H9 (cell line): ENCODE data around the gene METRN. TPM values are rescaled to one million over a fixed set of nuclear protein-coding genes. Genes with fewer than 3 reads are reported as not detected.
A peak's percentile ranks its signal among the peaks of the same experiment; 100 is the strongest.

Source experiments
- DNase-seq: peaks from one replicate; pipeline ENCODE4 v3.0.0-alpha.2; 2017
- H2AFZ ChIP-seq: one replicate; pipeline ENCODE4 v1.6.1; 2013; ENCODE audit warnings: mild to moderate bottlenecking, low read length, control low read depth, moderate library complexity
- H2AK5ac ChIP-seq: 2 replicates; pipeline ENCODE4 v1.6.1; 2013; ENCODE audit warnings: low read length, control low read depth, mixed read lengths; ENCODE audit not compliant: insufficient read length
- H2BK120ac ChIP-seq: one replicate; pipeline ENCODE4 v1.6.1; 2013; ENCODE audit warnings: low read depth, mild to moderate bottlenecking, low read length, control low read depth, inconsistent platforms; ENCODE audit not compliant: poor library complexity, severe bottlenecking
- H2BK12ac ChIP-seq: 2 replicates; pipeline ENCODE4 v1.6.1; 2013; ENCODE audit warnings: low read length, control low read depth, mixed read lengths, low read depth; ENCODE audit not compliant: insufficient read length
- H2BK15ac ChIP-seq: 2 replicates; pipeline ENCODE4 v1.6.1; 2013; ENCODE audit warnings: low read depth, low read length, control low read depth
- H2BK20ac ChIP-seq: one replicate; pipeline ENCODE4 v1.6.1; 2013; ENCODE audit warnings: low read depth, mild to moderate bottlenecking, low read length, control low read depth, inconsistent platforms; ENCODE audit not compliant: poor library complexity, severe bottlenecking
- H2BK5ac ChIP-seq: 2 replicates; pipeline ENCODE4 v1.6.1; 2013; ENCODE audit warnings: low read length, control low read depth, mixed read lengths; ENCODE audit not compliant: insufficient read length
- H3K14ac ChIP-seq: 2 replicates; pipeline ENCODE4 v1.6.1; 2013; ENCODE audit warnings: low read length, control low read depth; ENCODE audit not compliant: insufficient read depth
- H3K18ac ChIP-seq: 2 replicates; pipeline ENCODE4 v1.6.1; 2013; ENCODE audit warnings: low read depth, mild to moderate bottlenecking, mixed read lengths, low read length, control low read depth; ENCODE audit not compliant: insufficient read length
- H3K23ac ChIP-seq: 2 replicates; pipeline ENCODE4 v1.6.1; 2013; ENCODE audit warnings: low read length, control low read depth, mixed read lengths, low read depth; ENCODE audit not compliant: insufficient read length
- H3K23me2 ChIP-seq: 2 replicates; pipeline ENCODE4 v1.6.1; 2013; ENCODE audit warnings: low read depth, mild to moderate bottlenecking, mixed read lengths, low read length, control low read depth; ENCODE audit not compliant: insufficient read length, poor library complexity, severe bottlenecking
- H3K27ac ChIP-seq: 2 replicates; pipeline ENCODE4 v1.5.1; 2013; ENCODE audit warnings: low read length, control low read depth, mixed read lengths, low read depth; ENCODE audit not compliant: insufficient read length
- H3K27me3 ChIP-seq: 2 replicates; pipeline ENCODE4 v1.6.1; 2013; ENCODE audit warnings: low read length, control low read depth, inconsistent platforms; ENCODE audit not compliant: insufficient read depth
- H3K4ac ChIP-seq: 2 replicates; pipeline ENCODE4 v1.6.1; 2013; ENCODE audit warnings: low read depth, mild to moderate bottlenecking, control low read depth, inconsistent platforms, low read length, moderate library complexity
- H3K4me1 ChIP-seq: 2 replicates; pipeline ENCODE4 v1.6.1; 2013; ENCODE audit warnings: low read length, control low read depth, inconsistent platforms; ENCODE audit not compliant: insufficient read depth
- H3K4me2 ChIP-seq: 2 replicates; pipeline ENCODE4 v1.6.1; 2013; ENCODE audit warnings: low read length, control low read depth, mixed read lengths; ENCODE audit not compliant: insufficient read length, insufficient read depth
- H3K56ac ChIP-seq: 2 replicates; pipeline ENCODE4 v1.6.1; 2013; ENCODE audit warnings: low read depth, mild to moderate bottlenecking, mixed read lengths, low read length, control low read depth; ENCODE audit not compliant: insufficient read length
- H3K79me1 ChIP-seq: 2 replicates; pipeline ENCODE4 v1.6.1; 2013; ENCODE audit warnings: low read depth, mild to moderate bottlenecking, moderate library complexity, low read length, control low read depth, inconsistent platforms; ENCODE audit not compliant: insufficient read depth, poor library complexity, severe bottlenecking
- H3K79me2 ChIP-seq: 2 replicates; pipeline ENCODE4 v1.6.1; 2013; ENCODE audit warnings: low read length, control low read depth, inconsistent platforms; ENCODE audit not compliant: insufficient read depth
- H3K9ac ChIP-seq: 2 replicates; pipeline ENCODE4 v1.6.1; 2013; ENCODE audit warnings: low read length, control low read depth, mixed read lengths; ENCODE audit not compliant: insufficient read length; ENCODE audit errors: extremely low read depth
- H3K9me3 ChIP-seq: one replicate; pipeline ENCODE4 v1.6.1; 2013; ENCODE audit warnings: low read depth, low read length, inconsistent platforms; ENCODE audit not compliant: control insufficient read depth
- H3T11ph ChIP-seq: one replicate; pipeline ENCODE4 v1.6.1; 2013; ENCODE audit warnings: mild to moderate bottlenecking, low read length, control low read depth, inconsistent platforms
- H4K20me1 ChIP-seq: one replicate; pipeline ENCODE4 v1.6.1; 2013; ENCODE audit not compliant: control insufficient read depth, insufficient read length, insufficient read depth
- H4K5ac ChIP-seq: 2 replicates; pipeline ENCODE4 v1.6.1; 2013; ENCODE audit warnings: low read depth, mild to moderate bottlenecking, mixed read lengths, low read length, control low read depth; ENCODE audit not compliant: insufficient read length
- H4K8ac ChIP-seq: replicated peaks from 2 replicates; pipeline ENCODE4 v1.6.1; 2013; ENCODE audit warnings: low read length, control low read depth, mixed read lengths, low read depth; ENCODE audit not compliant: insufficient read length
- H4K91ac ChIP-seq: 2 replicates; pipeline ENCODE4 v1.6.1; 2013; ENCODE audit warnings: low read depth, mild to moderate bottlenecking, moderate library complexity, mixed read lengths, low read length, control low read depth; ENCODE audit not compliant: insufficient read length
- H3K27ac Mint-ChIP-seq, 3 experiments: 2 replicates in 2 of 3; 3 replicates in 1 of 3; pipeline ENCODE4 v1.8.0; 2020 to 2021; ENCODE audit warnings: mixed read lengths in 3 of 3, mild to moderate bottlenecking in 1 of 3, moderate library complexity in 1 of 3
- H3K27me3 Mint-ChIP-seq: 2 replicates; pipeline ENCODE4 v1.8.0; 2021; ENCODE audit warnings: low read depth, mild to moderate bottlenecking, moderate library complexity, mixed read lengths
- H3K36me3 Mint-ChIP-seq, 3 experiments: 2 replicates in 2 of 3; 3 replicates in 1 of 3; pipeline ENCODE4 v1.8.0; 2020 to 2021; ENCODE audit warnings: low read depth in 3 of 3, mixed read lengths in 3 of 3; ENCODE audit not compliant: insufficient read depth in 1 of 3
- H3K4me1 Mint-ChIP-seq, 2 experiments: 2 replicates each; pipeline ENCODE4 v1.8.0; 2020; ENCODE audit warnings: mixed read lengths in 2 of 2
- H3K4me3 Mint-ChIP-seq, 2 experiments: 2 replicates in 1 of 2; 3 replicates in 1 of 2; pipeline ENCODE4 v1.8.0; 2020 to 2021; ENCODE audit warnings: mild to moderate bottlenecking in 2 of 2, mixed read lengths in 2 of 2, moderate library complexity in 1 of 2
- H3K9me3 Mint-ChIP-seq, 2 experiments: 2 replicates in 1 of 2; 3 replicates in 1 of 2; pipeline ENCODE4 v1.8.0; 2020; ENCODE audit warnings: mild to moderate bottlenecking in 2 of 2, mixed read lengths in 2 of 2, moderate library complexity in 1 of 2
- WGBS: extraction: QIAGEN DNeasy Blood & Tissue Kit; methylation state at CpG from one replicate; pipeline ENCODE4 v1.1.7; 2013; ENCODE audit warnings: missing lambda C conversion rate, low lambda C conversion rate, mixed read lengths; ENCODE audit not compliant: insufficient read length; ENCODE audit errors: extremely low coverage; 5-methylcytosine and 5-hydroxymethylcytosine counted together
- total RNA-seq: library from RNA; stranded (reverse); gene quantifications from 2 replicates; pipeline ENCODE4 v1.2.1, GENCODE V29; 2021
- TF ChIP-seq, protein P1 (sequence below): fragments of 200-600 bp; sonication (generic); conservative IDR thresholded peaks from 3 replicates; pipeline ENCODE4 v1.8.0; 2021; ENCODE audit warnings: antibody characterized with exemption, mild to moderate bottlenecking

Gene METRN
- total RNA-seq, 1 experiment from 2014 or later = 26.2 TPM

DNA sequence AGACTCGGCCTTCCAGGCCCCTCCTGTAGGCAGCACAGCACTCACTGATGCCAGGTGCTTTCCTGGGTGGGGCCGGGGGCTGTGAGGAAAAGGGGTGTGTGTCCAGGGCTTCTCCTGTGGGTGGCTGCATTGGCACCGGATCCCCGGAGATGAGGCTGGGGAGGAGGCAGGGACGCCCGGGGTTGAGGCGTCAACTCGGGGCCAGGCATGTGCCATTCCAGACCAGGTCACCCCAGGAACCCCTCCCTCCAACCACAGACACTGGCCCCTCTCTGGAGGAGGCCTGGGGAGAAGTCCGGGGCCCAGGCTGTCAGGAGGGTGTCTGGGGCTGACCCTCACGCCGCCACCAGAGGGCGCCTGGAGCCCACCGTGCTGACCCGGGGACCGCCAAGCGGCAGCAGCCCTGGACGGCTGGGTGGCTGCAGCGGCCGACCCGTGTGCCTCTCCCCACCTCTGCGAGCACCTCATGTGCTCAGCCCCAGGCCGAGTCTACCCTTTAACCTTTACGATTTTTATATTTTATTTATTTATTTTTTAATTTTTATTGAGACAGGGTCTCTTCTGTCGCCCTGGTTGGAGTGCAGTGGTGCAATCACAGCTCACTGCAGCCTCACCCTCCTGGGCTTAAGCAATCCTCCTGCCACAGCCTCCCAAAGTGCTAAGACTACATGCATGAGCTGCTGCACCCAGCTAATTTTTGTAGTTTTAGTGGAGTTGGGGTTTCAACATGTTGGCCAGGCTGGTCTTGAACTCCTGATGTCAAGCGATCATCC, 3.2 kb upstream of the METRN start:
- no peak overlapping the region for H3K4ac ChIP-seq
- H3K4me1 ChIP-seq = no peaks in the 10 kb centered on the region
- H3K4me1 Mint-ChIP-seq = peaks cover 9 to 14% of the 10 kb centered on the region in 2 experiments
- H3K27me3 ChIP-seq = peaks cover 19% of the 10 kb centered on the region; the same call in 1 of the 2 replicates
- no peak overlapping the region for H2AK5ac ChIP-seq
- H2AFZ ChIP-seq = no peak overlapping the region
- no peak overlapping the region for H3K4me2 ChIP-seq
- no peak overlapping the region for H2BK120ac ChIP-seq
- no peak overlapping the region for H3K27ac Mint-ChIP-seq
- H3K14ac ChIP-seq = no peak overlapping the region
- no peaks in the 10 kb centered on the region for H3K79me2 ChIP-seq
- H3K4me3 Mint-ChIP-seq = no peak overlapping the region
- no peaks in the 10 kb centered on the region for H3K9me3 ChIP-seq
- TF ChIP-seq, protein P1, sequence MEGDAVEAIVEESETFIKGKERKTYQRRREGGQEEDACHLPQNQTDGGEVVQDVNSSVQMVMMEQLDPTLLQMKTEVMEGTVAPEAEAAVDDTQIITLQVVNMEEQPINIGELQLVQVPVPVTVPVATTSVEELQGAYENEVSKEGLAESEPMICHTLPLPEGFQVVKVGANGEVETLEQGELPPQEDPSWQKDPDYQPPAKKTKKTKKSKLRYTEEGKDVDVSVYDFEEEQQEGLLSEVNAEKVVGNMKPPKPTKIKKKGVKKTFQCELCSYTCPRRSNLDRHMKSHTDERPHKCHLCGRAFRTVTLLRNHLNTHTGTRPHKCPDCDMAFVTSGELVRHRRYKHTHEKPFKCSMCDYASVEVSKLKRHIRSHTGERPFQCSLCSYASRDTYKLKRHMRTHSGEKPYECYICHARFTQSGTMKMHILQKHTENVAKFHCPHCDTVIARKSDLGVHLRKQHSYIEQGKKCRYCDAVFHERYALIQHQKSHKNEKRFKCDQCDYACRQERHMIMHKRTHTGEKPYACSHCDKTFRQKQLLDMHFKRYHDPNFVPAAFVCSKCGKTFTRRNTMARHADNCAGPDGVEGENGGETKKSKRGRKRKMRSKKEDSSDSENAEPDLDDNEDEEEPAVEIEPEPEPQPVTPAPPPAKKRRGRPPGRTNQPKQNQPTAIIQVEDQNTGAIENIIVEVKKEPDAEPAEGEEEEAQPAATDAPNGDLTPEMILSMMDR = peak; percentile 99
- no peak overlapping the region for H2BK5ac ChIP-seq
- H3T11ph ChIP-seq = no peak overlapping the region
- no peak overlapping the region for H3K9ac ChIP-seq
- H4K8ac ChIP-seq = no peak overlapping the region
- H4K20me1 ChIP-seq = no peaks in the 10 kb centered on the region
- no peak overlapping the region for H4K91ac ChIP-seq
- no peaks in the 10 kb centered on the region for H3K36me3 Mint-ChIP-seq
- peaks cover 8% of the 10 kb centered on the region for H3K23me2 ChIP-seq
- no peak overlapping the region for H2BK12ac ChIP-seq
- peak; percentile 85 for DNase-seq
- no peak overlapping the region for H3K18ac ChIP-seq
- no CpG with 5 or more reads among the region's 25 CpGs for WGBS
- no peak overlapping the region for H3K56ac ChIP-seq
- H4K5ac ChIP-seq = no peak overlapping the region
- no peak overlapping the region for H3K27ac ChIP-seq
- H3K23ac ChIP-seq = no peak overlapping the region
- H2BK20ac ChIP-seq = no peak overlapping the region
- no peak overlapping the region for H2BK15ac ChIP-seq
- peaks cover 77% of the 10 kb centered on the region for H3K27me3 Mint-ChIP-seq
- no peaks in the 10 kb centered on the region for H3K79me1 ChIP-seq
- H3K9me3 Mint-ChIP-seq = peaks cover 0 to 2% of the 10 kb centered on the region in 2 experiments; a peak in 2 of 5 replicates
